ENCODE data around the gene PRSS53. TPM values are rescaled to one million over a fixed set of nuclear protein-coding genes. Genes with fewer than 3 reads are reported as not detected.

The PRSS53 gene
- total RNA-seq, 4 donors from 2014 or later, result 0.41 to 1.3 (median 1.1) TPM

DNA sequence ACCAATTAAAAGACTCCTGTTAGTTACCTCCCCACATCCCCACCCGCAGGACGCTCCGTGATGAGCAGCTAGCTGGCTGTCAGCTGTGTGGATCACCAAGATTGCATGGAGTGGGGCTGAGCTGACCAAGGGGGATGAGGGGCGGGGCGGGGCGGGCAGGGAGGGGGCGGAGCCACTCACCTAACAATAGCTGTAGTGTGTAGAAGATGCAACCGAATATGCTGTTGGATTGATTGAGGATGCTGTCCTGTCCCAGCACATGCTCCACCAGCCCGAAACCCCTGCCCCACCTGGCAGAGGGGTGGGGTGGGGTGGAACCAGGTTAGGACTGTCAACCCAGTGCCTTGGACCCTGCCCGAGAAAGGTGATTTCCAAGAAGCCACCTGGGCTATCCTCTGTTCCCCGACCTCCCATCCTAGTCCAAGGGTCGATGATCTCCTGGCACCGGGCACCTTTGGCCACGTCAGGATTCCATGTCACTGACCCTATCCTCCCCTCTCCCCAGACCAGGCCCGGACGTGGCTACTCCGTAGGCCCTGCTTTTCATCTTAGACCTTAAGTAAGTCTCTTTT, 4.5 kb upstream of the PRSS53 start:
- WGBS, 2 donors, result 46 to 58% methylated on average over 8 to 10 of the region's 17 CpGs
- Histone ChIP-seq H3K36me3 (peaks cover 7 to 32% (median 11%) of the 10 kb centered on the region in 3 donors), H3K4me1 (peaks cover 10 to 32% (median 11%) of the 10 kb centered on the region in 3 donors), H3K4me3 (peak overlapping the region in 3 of 4 donors; percentile 68 to 88 (median 88)), H3K27ac (peak overlapping the region in 3 of 4 donors; percentile 41 to 91 (median 91)), H3K27me3 (no peaks in the 10 kb centered on the region), H3K9me3 (no peaks in the 10 kb centered on the region)
- TF ChIP-seq, protein P1, sequence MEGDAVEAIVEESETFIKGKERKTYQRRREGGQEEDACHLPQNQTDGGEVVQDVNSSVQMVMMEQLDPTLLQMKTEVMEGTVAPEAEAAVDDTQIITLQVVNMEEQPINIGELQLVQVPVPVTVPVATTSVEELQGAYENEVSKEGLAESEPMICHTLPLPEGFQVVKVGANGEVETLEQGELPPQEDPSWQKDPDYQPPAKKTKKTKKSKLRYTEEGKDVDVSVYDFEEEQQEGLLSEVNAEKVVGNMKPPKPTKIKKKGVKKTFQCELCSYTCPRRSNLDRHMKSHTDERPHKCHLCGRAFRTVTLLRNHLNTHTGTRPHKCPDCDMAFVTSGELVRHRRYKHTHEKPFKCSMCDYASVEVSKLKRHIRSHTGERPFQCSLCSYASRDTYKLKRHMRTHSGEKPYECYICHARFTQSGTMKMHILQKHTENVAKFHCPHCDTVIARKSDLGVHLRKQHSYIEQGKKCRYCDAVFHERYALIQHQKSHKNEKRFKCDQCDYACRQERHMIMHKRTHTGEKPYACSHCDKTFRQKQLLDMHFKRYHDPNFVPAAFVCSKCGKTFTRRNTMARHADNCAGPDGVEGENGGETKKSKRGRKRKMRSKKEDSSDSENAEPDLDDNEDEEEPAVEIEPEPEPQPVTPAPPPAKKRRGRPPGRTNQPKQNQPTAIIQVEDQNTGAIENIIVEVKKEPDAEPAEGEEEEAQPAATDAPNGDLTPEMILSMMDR (IDR thresholded peaks at IDR 0.05), result no peak
- TF ChIP-seq POLR2A (IDR thresholded peaks at IDR 0.05), result no peak
- DNase-seq, result no peak
- intact Hi-C loops (cut with DNase I), result no loop called here

DNA sequence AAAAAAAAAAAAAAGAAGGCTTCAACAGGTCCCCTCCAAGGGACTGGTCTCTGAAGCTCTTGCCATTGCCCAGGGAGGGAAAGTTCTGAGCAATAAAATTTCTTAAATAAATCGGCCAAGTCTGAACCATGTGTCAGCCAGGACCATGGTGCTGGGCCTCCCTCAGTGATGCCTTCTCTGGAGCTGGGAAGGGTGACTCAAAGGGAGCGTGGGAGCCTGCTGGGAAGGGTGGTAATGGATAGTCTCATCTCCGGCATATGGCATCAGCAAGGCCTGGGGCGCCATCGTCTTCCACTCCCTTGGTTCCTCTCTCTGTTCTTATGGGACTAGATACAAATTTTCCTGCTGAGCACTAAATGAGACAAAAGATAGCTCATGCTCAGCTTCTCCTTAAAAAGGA, 3.6 kb upstream of the PRSS53 start:
- no peaks in the 10 kb centered on the region for H3K27me3 ChIP-seq
- intact Hi-C loops (cut with DNase I), result no loop called here
- no peak overlapping the region for H3K4me3 ChIP-seq
- 96 to 98% methylated on average over 5 of the region's 5 CpGs for WGBS, 2 donors
- no peak for TF ChIP-seq POLR2A (IDR thresholded peaks at IDR 0.05)
- TF ChIP-seq, protein P1 (IDR thresholded peaks at IDR 0.05), result no peak
- peaks cover 7 to 40% (median 11%) of the 10 kb centered on the region in 3 donors for H3K36me3 ChIP-seq
- no peak overlapping the region for H3K27ac ChIP-seq
- DNase-seq, result no peak
- H3K9me3 ChIP-seq, result no peaks in the 10 kb centered on the region
- peaks cover 10 to 32% (median 11%) of the 10 kb centered on the region in 3 donors for H3K4me1 ChIP-seq

DNA sequence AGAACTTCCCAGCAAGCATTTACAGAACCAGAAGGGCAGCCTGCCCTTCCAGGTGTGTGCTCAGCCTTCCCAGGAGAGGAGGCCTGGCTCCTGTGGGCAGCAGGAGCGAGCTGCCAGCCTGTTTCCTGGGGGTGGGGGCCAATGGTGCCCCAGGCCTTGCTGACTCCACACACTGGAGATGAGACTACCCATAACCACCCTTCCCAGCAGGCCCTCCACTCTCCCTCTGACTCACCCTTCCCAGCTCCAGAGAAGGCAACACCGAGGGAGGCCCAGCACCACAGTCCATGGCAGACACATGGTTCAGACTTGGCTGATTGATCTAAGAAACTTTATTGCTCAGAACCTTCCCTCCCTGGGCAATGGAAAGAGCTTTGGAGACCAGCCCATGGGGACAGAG, 1.8 kb upstream of the PRSS53 start:
- DNase-seq, result no peak
- H3K4me3 ChIP-seq, result no peak overlapping the region
- no peak overlapping the region for H3K27ac ChIP-seq
- intact Hi-C loops (cut with DNase I), result no loop called here
- H3K36me3 ChIP-seq, result peaks cover 7 to 58% (median 11%) of the 10 kb centered on the region in 3 donors
- H3K27me3 ChIP-seq, result no peaks in the 10 kb centered on the region
- no peaks in the 10 kb centered on the region for H3K9me3 ChIP-seq
- WGBS, 2 donors, result 60 to 100% methylated on average over 1 of the region's 2 CpGs
- peaks cover 10 to 26% (median 11%) of the 10 kb centered on the region in 3 donors for H3K4me1 ChIP-seq
- TF ChIP-seq POLR2A (IDR thresholded peaks at IDR 0.05), result no peak
- TF ChIP-seq, protein P1 (IDR thresholded peaks at IDR 0.05), result no peak

DNA sequence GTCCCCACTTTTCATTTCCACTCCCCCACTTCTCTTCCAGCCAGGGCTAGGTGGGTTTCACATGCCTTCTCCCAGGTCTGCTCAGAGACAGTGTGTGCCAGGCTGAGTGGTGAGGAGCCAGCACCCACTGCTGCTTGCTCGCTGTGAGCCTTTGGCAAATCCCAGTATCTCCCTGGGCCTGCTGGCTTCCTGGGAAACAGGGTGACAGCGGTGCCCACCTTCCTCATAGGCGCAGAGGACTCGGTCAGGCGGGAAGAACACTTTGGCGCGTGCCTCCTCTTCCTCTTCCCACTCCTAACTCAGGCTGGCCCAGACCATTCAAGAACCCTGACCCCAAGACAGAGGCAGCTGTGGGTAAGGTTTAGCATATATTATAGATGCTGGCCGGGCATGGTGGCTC, 456 bp upstream of the PRSS53 start:
- TF ChIP-seq, protein P1 (IDR thresholded peaks at IDR 0.05), result no peak
- no peak for TF ChIP-seq POLR2A (IDR thresholded peaks at IDR 0.05)
- no peaks in the 10 kb centered on the region for H3K9me3 ChIP-seq
- WGBS, 2 donors, result 96% methylated on average over 4 of the region's 8 CpGs; no CpG with 5 or more reads in 1 of the 2 donors
- H3K4me1 ChIP-seq, result peaks cover 6 to 17% (median 11%) of the 10 kb centered on the region in 3 donors
- H3K27ac ChIP-seq, result no peak overlapping the region
- intact Hi-C loops (cut with DNase I), result no loop called here
- H3K4me3 ChIP-seq, result no peak overlapping the region
- H3K36me3 ChIP-seq, result peaks cover 7 to 72% (median 11%) of the 10 kb centered on the region in 3 donors
- no peak for DNase-seq
- no peaks in the 10 kb centered on the region for H3K27me3 ChIP-seq

DNA sequence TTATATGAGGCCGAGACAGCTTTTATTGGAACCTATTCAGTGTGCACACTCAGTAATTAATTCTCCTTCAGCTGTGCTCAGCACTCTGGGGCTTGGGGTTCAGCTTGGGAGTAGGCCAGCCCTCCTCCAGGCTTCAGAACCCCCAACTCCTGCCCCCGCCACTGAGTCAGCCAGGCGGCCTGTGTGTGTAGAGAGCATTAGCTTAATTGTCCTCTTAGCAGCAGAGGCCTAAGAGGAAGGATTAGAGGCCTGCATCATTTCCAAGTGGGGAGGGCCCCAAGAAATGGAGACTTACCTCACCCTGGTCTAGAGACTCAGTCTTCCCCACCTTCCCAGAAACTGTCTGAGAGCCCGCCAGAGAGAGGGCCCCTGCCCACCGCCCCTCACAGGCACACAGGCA, 772 bp downstream of the PRSS53 start:
- Histone ChIP-seq H3K36me3 (peaks cover 7 to 84% (median 17%) of the 10 kb centered on the region in 3 donors), H3K27me3 (no peaks in the 10 kb centered on the region), H3K4me1 (peaks cover 0 to 5% (median 2%) of the 10 kb centered on the region in 3 donors), H3K27ac (no peak overlapping the region), H3K4me3 (no peak overlapping the region), H3K9me3 (no peaks in the 10 kb centered on the region)
- no peak for DNase-seq
- 63 to 75% methylated on average over 1 to 3 of the region's 5 CpGs for WGBS, 2 donors
- intact Hi-C loops (cut with DNase I), result no loop called here
- no peak for TF ChIP-seq POLR2A (IDR thresholded peaks at IDR 0.05)
- TF ChIP-seq, protein P1 (IDR thresholded peaks at IDR 0.05), result no peak
